GM10248 (cell line): ENCODE results near the gene PNLIPRP2.

Experiments used
- CTCF ChIA-PET: fragments of 300-600 bp; sonication (Branson Sonifier 250); formaldehyde crosslinking; extraction: SDS; loops from one replicate; lab custom pipeline; 2021; ENCODE audit warnings: antibody characterized with exemption; lab: Yijun Ruan, JAX
- POLR2A ChIA-PET: fragments of 350-650 bp; sonication (Branson Sonifier 250); formaldehyde crosslinking; extraction: SDS; loops from one replicate; lab custom pipeline; 2020; ENCODE audit warnings: antibody characterized with exemption; lab: Yijun Ruan, JAX
- DNase-seq: peaks from one replicate; pipeline ENCODE4 v3.0.0; 2012; ENCODE audit errors: extremely low spot score
- TF ChIP-seq, protein P1 (sequence below): IDR thresholded peaks from 2 replicates; pipeline ENCODE4 v1.5.1; 2012; ENCODE audit warnings: mild to moderate bottlenecking, low read depth; ENCODE audit errors: extremely low read depth, missing control alignments, control extremely low read depth

The PNLIPRP2 gene

DNA sequence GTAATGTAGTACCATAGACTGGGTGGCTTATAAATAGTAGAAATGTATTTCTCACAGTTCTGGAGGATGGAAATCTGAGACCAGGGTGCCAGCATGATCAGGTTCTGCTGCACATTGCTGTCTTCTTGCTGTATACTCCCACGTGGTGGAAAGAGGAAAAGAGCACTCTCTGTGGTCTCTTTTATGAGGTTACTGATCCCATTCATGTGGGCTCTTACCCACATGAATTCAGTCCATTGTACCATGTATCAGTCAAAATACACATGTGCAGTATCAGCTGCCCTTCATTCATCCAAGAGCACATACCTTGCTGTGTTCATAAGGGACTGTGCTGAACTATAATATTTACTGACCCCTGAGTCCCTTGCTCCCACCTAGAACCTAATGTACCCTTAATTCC, 17.1 kb downstream of the PNLIPRP2 start:
- POLR2A ChIA-PET, result no interaction called here
- no peak for DNase-seq
- TF ChIP-seq, protein P1, sequence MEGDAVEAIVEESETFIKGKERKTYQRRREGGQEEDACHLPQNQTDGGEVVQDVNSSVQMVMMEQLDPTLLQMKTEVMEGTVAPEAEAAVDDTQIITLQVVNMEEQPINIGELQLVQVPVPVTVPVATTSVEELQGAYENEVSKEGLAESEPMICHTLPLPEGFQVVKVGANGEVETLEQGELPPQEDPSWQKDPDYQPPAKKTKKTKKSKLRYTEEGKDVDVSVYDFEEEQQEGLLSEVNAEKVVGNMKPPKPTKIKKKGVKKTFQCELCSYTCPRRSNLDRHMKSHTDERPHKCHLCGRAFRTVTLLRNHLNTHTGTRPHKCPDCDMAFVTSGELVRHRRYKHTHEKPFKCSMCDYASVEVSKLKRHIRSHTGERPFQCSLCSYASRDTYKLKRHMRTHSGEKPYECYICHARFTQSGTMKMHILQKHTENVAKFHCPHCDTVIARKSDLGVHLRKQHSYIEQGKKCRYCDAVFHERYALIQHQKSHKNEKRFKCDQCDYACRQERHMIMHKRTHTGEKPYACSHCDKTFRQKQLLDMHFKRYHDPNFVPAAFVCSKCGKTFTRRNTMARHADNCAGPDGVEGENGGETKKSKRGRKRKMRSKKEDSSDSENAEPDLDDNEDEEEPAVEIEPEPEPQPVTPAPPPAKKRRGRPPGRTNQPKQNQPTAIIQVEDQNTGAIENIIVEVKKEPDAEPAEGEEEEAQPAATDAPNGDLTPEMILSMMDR, result no peak
- CTCF ChIA-PET, result no interaction called here

DNA sequence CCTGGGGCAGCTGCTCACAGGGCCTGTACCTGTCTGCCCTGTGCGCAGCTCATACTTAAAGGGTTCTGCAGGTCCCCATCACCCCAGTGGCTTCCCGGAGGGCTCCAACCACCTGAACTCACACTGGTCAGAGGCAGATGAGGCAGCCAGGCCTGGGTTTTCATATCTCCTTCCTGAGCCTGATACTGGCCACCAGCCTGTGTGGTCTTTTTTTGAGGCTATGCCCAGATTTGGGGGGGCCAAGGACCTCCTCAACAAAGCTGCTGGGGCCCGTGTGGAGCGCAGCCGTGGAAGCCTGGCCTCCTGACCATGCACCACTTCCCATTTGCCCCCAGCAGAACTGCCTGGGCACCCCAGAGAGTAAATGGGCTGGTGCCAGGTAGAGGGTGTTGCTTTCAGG, 25.7 kb downstream of the PNLIPRP2 start:
- TF ChIP-seq, protein P1, result no peak
- ChIA-PET CTCF (no interaction called here), POLR2A (no interaction called here)
- DNase-seq, result no peak

DNA sequence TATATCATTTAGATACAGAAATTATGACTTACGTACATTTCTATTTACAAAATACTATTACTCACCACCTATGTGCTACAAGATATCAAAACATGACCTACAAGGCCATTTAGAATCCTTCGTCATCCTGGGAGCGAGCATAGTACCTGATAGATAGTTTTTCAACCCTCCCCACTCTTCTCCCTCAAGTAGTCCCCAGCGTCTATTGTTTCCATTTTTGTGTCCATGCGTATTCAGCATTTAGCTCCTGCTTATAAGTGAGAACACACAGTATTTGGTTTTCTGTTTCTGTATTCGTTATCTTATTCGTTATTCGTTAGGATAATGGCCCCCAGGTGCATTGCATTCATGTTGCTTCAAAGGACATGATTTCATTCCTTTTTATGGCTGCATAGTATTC, 28.1 kb downstream of the PNLIPRP2 start:
- ChIA-PET POLR2A (no interaction called here), CTCF (no interaction called here)
- TF ChIP-seq, protein P1, result no peak
- no peak for DNase-seq

DNA sequence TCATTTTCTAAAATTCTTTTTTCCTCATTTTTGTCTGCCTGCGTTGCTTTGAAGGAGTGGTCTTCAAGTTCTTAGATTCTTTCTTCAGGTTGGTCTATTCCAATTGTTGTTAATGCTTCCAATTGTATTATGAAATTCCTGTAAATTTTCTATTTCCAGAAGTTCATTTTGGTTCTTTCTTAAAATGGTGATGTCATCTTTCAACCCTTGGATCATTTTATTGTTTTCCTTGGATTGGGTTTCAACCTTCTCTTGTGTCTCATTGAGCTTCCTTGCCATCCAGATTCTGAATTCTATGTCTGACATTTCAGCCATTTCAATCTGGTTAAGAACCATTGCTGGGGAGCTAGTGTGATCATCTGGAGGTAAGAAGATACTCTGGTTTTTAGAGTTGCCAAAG, 33.1 kb downstream of the PNLIPRP2 start:
- no peak for DNase-seq
- POLR2A ChIA-PET, result no interaction called here
- CTCF ChIA-PET, result interaction anchor here (1.3 to 3.5 kb wide), 4 partner anchors 9 to 29 kb away, joined by 3 to 12 read pairs (median 4); no protein-coding TSS in a partner anchor
- TF ChIP-seq, protein P1, result no peak

DNA sequence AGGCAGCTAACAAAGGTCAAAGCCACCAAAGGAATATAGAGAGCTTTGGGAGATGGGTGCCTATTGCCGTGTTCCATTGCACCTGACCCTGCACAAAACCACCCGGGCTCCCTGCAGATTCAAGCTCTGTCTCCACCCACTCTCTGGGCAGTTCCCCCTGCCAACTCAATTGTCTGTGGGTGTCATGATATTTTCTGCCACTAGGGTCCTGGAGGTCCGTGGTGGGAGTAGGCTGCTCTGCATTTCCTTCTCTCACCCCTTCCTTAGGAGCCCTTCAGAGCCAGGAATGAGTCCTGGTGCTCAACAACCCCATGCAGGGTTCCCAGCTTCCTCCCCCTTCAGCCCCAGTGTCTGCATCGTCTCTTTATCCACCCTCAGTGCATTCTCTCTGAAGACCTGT, 34.1 kb downstream of the PNLIPRP2 start:
- CTCF ChIA-PET, result interaction anchor here (1.3 to 3.5 kb wide), 3 partner anchors 10 to 28 kb away, joined by 3 to 12 read pairs (median 5); no protein-coding TSS in a partner anchor
- TF ChIP-seq, protein P1, result no peak
- DNase-seq, result no peak
- POLR2A ChIA-PET, result no interaction called here

DNA sequence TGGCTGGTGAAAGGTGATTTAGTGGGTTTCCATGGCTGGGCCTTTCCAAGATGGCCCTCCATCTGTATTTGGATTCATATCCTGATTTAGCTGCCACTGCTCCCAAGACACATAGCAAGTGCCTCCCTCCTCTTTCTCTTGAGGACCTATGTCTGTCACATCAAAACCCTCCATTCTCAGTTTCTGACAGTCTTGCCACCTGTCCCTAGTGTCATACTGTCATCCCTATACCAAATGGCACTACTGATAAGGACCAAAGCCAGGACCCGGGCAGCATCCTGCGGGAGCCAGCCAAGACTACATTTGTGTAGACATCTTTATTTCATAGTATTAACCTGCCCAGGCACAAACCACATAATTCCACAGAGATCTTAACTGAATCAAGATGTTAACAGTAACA, 34.8 kb downstream of the PNLIPRP2 start:
- TF ChIP-seq, protein P1, result no peak
- ChIA-PET CTCF (interaction anchor here (3.5 kb wide), 1 partner anchor 27 kb away, joined by 12 read pairs; no protein-coding TSS in a partner anchor), POLR2A (no interaction called here)
- DNase-seq, result no peak
